ENCODE measurements around the gene FKBP3. TPM values are rescaled to one million over a fixed set of nuclear protein-coding genes. Genes with fewer than 3 reads are reported as not detected.

The FKBP3 gene
- total and polyA plus RNA-seq, 2 of the 13 experiments (the other 11 are each of a cell fraction or from before 2014, with no cell fraction given), result 57.0 to 87.6 TPM

GRCh38 chr14:45169906-45170305 lies 35.6 kb upstream of the FKBP3 start:
- intact Hi-C loops (cut with micrococcal nuclease; ENCODE audit: unreplicated experiment) (no loop called here), in situ Hi-C loops (cut with HindIII; ENCODE audit: extremely low pct_ligation_motif_present, low pct_unique_long_range_greater_than_20kb) (no loop called here)
- Histone ChIP-seq H3K79me2 (ENCODE audit: insufficient read depth, low read length) (no peaks in the 10 kb centered on the region), H3K9me3 (ENCODE audit: low read length) (no peaks in the 10 kb centered on the region), H3K36me3 (replicated peaks in 1 of 2; ENCODE audit: control insufficient read depth in 1 of 2, insufficient read depth in 2 of 2, low read length in 2 of 2) (peaks cover 0 to 3% of the 10 kb centered on the region in 2 experiments; a peak in 1 of 5 replicates), H3K27me3 (ENCODE audit: control insufficient read depth in 1 of 2, insufficient read depth in 2 of 2, low read length in 2 of 2) (no peaks in the 10 kb centered on the region; a peak in 1 of 5 replicates), H3K27ac (ENCODE audit: extremely low read length, insufficient read depth, low read length) (no peak overlapping the region), H3K9ac (ENCODE audit: insufficient read depth, low read depth, low read length) (no peak overlapping the region), H3K4me1 (ENCODE audit: insufficient read depth, low read length) (no peaks in the 10 kb centered on the region), H4K20me1 (ENCODE audit: insufficient read depth, low read length) (no peaks in the 10 kb centered on the region), H3K4me2 (ENCODE audit: low read depth, low read length) (no peak overlapping the region), H2AFZ (ENCODE audit: low read length) (no peak overlapping the region), H3K4me3 (replicated peaks in 1 of 3; ENCODE audit: insufficient read depth in 1 of 3, low read depth in 2 of 3, low read length in 3 of 3) (no peak overlapping the region)
- DNase-seq (ENCODE audit: low spot score), result no peak
- ATAC-seq, result no peak
- TF ChIP-seq MTF1 (CRISPR knock-in tag; IDR thresholded peaks at IDR 0.05) (no peak), PCBP1 (IDR thresholded peaks at IDR 0.05; ENCODE audit: borderline replicate concordance, low read depth, low read length) (no peak), ZNF282 (IDR thresholded peaks at IDR 0.05; ENCODE audit: partially characterized antibody) (no peak), ZNF264 (CRISPR knock-in tag; IDR thresholded peaks at IDR 0.05) (no peak), RXRA (CRISPR knock-in tag; IDR thresholded peaks at IDR 0.05) (no peak), TERF1 (CRISPR knock-in tag; IDR thresholded peaks at IDR 0.05) (no peak), CBX5 (CRISPR knock-in tag; IDR thresholded peaks at IDR 0.05; ENCODE audit: borderline replicate concordance) (no peak), THAP9 (CRISPR knock-in tag; IDR thresholded peaks at IDR 0.05; ENCODE audit: borderline replicate concordance) (no peak), IRF9 (CRISPR knock-in tag; IDR thresholded peaks at IDR 0.05; ENCODE audit: borderline replicate concordance) (no peak)
- ChIA-PET POLR2A (no interaction called here), CTCF (ENCODE audit: low intra/inter-chr PET ratio, low total read pairs) (no interaction called here)
- BruUV-seq (replicated peaks), result no TSS peak
- no peak for FAIRE-seq
